ENCODE data around the gene ITPRID2.

ITPRID2 gene

GRCh38 chr2:181859803-181860202, 31.7 kb upstream of the ITPRID2 start:
- no peak for TF ChIP-seq GATA1 (IDR thresholded peaks at IDR 0.05; ENCODE audit: low read depth, low read length)
- no peak for TF ChIP-seq POLR2A (IDR thresholded peaks at IDR 0.05; ENCODE audit: low read length)
- DNase-seq, result no peak

DNA sequence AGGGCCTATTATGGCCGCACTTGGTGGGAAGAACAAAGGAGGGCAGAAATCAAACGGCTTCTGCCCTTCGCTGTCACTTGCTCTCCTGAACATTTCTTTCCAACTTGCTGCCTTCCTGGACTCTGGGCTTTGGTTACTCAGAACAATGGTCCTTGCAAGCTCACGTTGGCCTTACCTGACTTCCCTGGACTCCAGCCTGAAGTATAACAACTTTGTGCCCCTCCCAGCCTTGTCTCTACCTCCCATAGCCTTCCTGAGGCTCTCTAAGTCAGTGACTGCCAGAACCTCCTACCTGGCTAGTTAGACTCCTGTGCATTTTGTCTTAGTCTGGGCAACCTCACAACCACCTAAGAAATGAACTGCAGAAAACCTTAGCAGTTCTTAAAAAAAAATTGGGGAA, 30.2 kb upstream of the ITPRID2 start:
- DNase-seq, result no peak
- TF ChIP-seq POLR2A (IDR thresholded peaks at IDR 0.05; ENCODE audit: low read length), result no peak
- TF ChIP-seq GATA1 (IDR thresholded peaks at IDR 0.05; ENCODE audit: low read depth, low read length), result no peak

DNA sequence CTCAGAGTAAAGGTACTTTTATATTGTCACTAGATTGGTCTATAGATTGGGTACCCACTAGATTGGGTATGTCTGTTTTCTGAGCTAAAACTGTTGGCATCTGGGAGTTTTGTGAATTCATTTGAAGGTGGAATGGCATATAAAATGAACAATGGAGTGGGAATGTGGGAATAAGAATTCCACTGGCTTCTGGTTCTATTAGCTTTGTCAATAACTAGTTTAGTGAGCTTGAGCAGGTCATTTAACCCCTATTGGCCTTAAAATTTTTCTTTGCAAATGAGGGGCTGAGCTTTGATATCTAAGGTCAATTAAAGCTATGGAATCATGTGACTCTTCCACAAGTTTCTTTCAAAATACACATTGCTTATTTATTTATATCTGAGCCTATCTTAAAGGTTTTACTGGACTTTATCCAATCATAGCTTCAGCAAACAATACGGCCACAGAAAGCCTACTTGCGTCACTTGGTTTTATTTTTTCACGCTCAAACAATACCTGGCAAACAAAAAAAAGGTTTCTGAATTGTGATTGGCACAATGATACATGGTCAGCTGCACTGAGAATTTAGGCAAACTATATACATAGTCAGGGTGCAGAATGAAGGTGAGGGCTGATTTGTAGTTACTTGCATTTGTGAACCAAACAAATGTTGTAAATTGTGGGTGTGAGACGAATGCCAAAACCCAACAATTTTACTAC, 28.8 kb upstream of the ITPRID2 start:
- no peak for TF ChIP-seq POLR2A (IDR thresholded peaks at IDR 0.05; ENCODE audit: low read length)
- TF ChIP-seq GATA1 (IDR thresholded peaks at IDR 0.05; ENCODE audit: low read depth, low read length), result no peak
- no peak for DNase-seq

DNA sequence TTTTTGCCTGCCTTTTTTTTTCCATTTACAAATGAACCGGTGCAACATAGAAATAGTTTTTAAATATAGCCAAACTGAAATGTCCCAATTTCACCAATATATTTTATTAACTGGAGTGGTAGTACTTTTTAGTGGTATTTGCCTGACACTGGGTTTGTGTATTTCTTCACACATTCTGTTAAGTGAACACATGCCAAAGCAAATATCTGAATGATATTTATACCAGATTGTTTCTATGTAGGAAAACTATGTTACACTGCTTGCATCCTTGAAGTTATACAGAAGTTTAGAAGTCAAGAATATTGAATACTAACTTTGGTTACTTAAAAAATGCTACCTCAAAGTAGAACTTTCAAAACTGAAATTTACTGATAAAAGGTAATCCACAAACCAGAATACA, 19.4 kb upstream of the ITPRID2 start:
- DNase-seq, result no peak
- no peak for TF ChIP-seq GATA1 (IDR thresholded peaks at IDR 0.05; ENCODE audit: low read depth, low read length)
- TF ChIP-seq POLR2A (IDR thresholded peaks at IDR 0.05; ENCODE audit: low read length), result no peak

GRCh38 chr2:181876614-181877063, 14.9 kb upstream of the ITPRID2 start:
- DNase-seq, result peak in 1 of 2 experiments; percentile 13
- TF ChIP-seq POLR2A (IDR thresholded peaks at IDR 0.05; ENCODE audit: low read length) (no peak), GATA1 (IDR thresholded peaks at IDR 0.05; ENCODE audit: low read depth, low read length) (no peak)

- DNase-seq, result no peak
- TF ChIP-seq GATA1 (IDR thresholded peaks at IDR 0.05; ENCODE audit: low read depth, low read length) (no peak), POLR2A (IDR thresholded peaks at IDR 0.05; ENCODE audit: low read length) (no peak)
Observed at GRCh38 chr2:181877181-181877664, 14.3 kb upstream of the ITPRID2 start.

- TF ChIP-seq GATA1 (IDR thresholded peaks at IDR 0.05; ENCODE audit: low read depth, low read length) (no peak), POLR2A (IDR thresholded peaks at IDR 0.05; ENCODE audit: low read length) (no peak)
- no peak for DNase-seq
Observed at GRCh38 chr2:181878448-181878847, 13.1 kb upstream of the ITPRID2 start.

DNA sequence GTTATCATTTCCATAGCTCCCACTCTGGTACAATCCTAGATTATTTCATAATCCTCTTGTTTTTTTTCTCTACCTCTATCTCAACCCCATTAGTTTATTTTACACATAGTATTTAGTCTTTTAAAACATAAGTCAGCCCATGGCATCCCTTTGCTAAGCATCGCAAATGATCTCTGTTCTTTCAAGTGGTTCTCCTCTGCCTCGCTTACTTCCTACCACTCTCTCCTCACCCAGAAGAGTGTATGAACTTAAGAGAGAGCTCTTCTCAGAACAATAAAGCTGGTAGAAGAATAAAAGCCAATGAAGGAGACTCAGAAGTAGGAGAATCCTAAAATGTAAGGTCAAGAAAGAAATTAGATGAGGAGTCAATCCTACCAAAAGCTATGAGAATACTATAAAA, 12.2 kb upstream of the ITPRID2 start:
- no peak for TF ChIP-seq POLR2A (IDR thresholded peaks at IDR 0.05; ENCODE audit: low read length)
- no peak for TF ChIP-seq GATA1 (IDR thresholded peaks at IDR 0.05; ENCODE audit: low read depth, low read length)
- DNase-seq, result no peak

- TF ChIP-seq GATA1 (IDR thresholded peaks at IDR 0.05; ENCODE audit: low read depth, low read length) (no peak), POLR2A (IDR thresholded peaks at IDR 0.05; ENCODE audit: low read length) (no peak)
- no peak for DNase-seq
Observed at GRCh38 chr2:181882246-181883020, 9.1 kb upstream of the ITPRID2 start.

DNA sequence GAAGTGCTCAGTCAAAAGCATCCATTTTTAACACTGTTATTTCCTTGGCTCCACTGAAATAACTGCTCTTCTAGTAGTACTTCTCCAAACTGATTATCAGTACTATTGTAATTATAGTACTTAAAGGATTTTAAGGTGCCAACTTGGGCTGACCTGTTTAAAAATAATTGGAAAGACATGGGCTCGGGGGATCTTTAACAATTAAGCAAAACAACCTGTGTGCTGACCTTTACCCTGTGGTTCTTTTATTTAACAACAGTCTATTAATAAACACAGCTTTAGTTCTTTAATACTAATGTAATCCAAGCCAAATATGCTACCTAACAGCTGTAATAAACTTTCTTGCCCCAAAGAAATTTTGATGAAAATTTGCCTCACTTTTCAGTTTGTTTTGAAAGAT, 6.9 kb upstream of the ITPRID2 start:
- no peak for TF ChIP-seq GATA1 (IDR thresholded peaks at IDR 0.05; ENCODE audit: low read depth, low read length)
- no peak for TF ChIP-seq POLR2A (IDR thresholded peaks at IDR 0.05; ENCODE audit: low read length)
- no peak for DNase-seq

- no peak for DNase-seq
- TF ChIP-seq POLR2A (IDR thresholded peaks at IDR 0.05; ENCODE audit: low read length), result no peak
- no peak for TF ChIP-seq GATA1 (IDR thresholded peaks at IDR 0.05; ENCODE audit: low read depth, low read length)
Observed at GRCh38 chr2:181885096-181885495, 6.4 kb upstream of the ITPRID2 start.

DNA sequence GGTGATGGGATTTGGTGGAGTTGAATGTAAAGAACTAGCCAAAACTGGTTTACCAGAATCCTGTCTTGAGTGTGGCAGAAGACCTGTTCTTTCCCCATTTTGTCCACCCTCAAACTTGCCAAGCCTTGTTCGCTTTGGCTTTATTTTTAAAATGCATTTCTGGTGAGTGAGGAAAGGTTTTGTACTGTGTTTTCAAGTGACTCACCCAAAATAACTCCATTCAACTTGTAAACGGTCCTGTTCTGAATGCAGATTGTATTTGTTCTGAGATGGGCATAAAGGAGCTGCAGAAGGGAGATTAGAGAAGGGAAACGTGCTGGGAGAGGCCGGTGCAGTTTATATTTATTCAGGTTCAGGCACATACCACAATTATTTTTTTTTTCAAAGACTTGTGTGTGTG, 5.3 kb upstream of the ITPRID2 start:
- TF ChIP-seq GATA1 (IDR thresholded peaks at IDR 0.05; ENCODE audit: low read depth, low read length) (no peak), POLR2A (IDR thresholded peaks at IDR 0.05; ENCODE audit: low read length) (no peak)
- no peak for DNase-seq

DNA sequence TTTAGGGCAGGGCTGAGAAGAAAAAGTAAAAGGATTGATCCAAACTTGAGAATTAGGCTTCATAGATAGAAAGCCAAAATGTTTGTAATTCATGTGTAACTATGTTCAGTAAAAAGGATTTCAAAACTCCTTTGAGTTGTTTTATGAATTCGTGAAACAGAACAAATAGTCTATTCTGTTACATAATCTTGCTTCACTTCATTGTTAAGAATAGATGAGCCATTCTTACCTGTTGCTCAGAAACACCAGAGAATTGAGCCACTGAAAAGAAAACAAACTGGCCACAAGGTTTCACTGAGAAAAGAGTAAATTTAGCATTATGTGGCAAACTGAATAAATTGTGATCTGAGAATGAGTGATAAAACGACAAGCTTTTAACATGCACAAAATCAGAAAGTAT, 4.5 kb upstream of the ITPRID2 start:
- no peak for DNase-seq
- TF ChIP-seq GATA1 (IDR thresholded peaks at IDR 0.05; ENCODE audit: low read depth, low read length), result no peak
- TF ChIP-seq POLR2A (IDR thresholded peaks at IDR 0.05; ENCODE audit: low read length), result no peak

DNA sequence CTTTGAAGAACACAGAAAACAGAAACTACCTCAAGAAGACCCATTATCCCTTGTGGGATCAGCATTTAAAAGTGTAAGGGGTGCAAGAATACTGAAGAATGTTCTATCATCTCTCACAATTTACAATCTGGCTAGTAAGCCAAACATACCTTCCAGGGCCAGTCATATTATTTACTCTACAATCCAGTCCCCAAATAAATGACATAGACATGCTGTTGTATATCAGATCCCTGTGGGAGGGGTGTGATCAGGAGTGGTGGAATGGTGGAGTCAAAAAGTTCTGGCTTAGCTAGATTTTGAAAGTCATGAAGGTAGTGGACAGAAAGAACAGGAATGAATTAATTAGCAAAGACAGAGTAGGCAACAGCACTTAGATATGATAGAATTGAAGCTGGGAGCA, 1.8 kb upstream of the ITPRID2 start:
- TF ChIP-seq GATA1 (IDR thresholded peaks at IDR 0.05; ENCODE audit: low read depth, low read length), result no peak
- no peak for TF ChIP-seq POLR2A (IDR thresholded peaks at IDR 0.05; ENCODE audit: low read length)
- DNase-seq, result no peak

GRCh38 chr2:181890271-181890670, 1.3 kb upstream of the ITPRID2 start:
- no peak for DNase-seq
- no peak for TF ChIP-seq POLR2A (IDR thresholded peaks at IDR 0.05; ENCODE audit: low read length)
- TF ChIP-seq GATA1 (IDR thresholded peaks at IDR 0.05; ENCODE audit: low read depth, low read length), result no peak

All from erythroblast (primary cell).